ENCODE results near the gene ZBTB3. TPM values are rescaled to one million over a fixed set of nuclear protein-coding genes. Genes with fewer than 3 reads are reported as not detected.

ZBTB3 gene
- total RNA-seq, 2 donors from 2014 or later = 16.9 to 33.8 TPM

DNA sequence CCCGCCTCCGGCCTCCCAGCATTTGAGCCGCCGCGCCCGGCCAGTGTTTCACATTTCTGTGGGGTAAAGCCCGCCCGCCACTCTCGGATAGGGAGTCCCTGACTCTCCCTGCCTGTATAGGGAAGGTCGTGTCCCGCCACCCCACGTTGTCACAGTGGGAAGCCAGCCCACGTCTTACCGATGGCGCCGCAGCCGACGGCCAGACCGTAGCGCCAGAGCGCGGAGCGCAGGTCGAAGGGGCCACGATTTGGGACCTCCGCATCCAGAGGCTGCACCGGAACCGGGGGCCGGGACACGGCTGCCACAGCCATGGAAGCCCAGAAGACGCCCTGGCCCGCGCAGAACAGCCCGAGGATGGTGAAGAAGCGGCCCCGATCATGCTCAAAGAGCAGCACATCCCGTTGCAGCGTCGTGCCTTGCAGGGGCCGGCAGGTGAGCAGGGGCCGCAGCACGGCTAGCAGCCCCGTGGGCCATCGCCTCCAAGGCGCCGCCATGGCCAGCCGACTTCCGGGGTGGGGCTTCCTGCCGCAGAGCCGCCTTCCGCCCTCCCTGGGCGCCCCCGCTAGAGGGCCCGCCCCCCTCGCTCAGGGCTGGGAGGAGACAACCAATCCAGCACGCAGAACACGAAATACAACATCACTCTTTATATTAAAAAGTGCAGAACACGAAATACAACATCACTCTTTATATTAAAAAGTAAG is 37.7 kb upstream of the ZBTB3 start, which contains the start of gene TMEM223:
TSS of gene TMEM223 (minus strand) at position 506 of the 701 bp plus-strand sequence. CDS start at position 494, 12 bp downstream.
- peak within 1 kb of the TSS; percentile 92 for H3K4me3 Mint-ChIP-seq
- no peak for TF ChIP-seq CTCF (conservative IDR thresholded peaks at IDR 0.05)
- 0 to 1% methylated on average over 36 to 58 of the region's 58 CpGs for WGBS, 2 experiments (ENCODE audit: insufficient coverage in 1 of 2, insufficient read length in 1 of 2)
- H3K27me3 Mint-ChIP-seq (ENCODE audit: insufficient read depth) = no peaks in the 10 kb centered on the region
- peaks cover 15% of the 10 kb centered on the region for H3K4me1 Mint-ChIP-seq
- H3K9ac ChIP-seq (ENCODE audit: extremely low read depth, low read length, poor library complexity, severe bottlenecking) = peak within 1 kb of the TSS; percentile 87
- peak; percentile 94 for DNase-seq
- peak within 1 kb of the TSS; percentile 93 for H3K27ac Mint-ChIP-seq
- H3K9me3 ChIP-seq (ENCODE audit: control insufficient read depth, low read length) = no peaks in the 10 kb centered on the region
- H3K27ac ChIP-seq (ENCODE audit: low read depth, low read length) = peak within 1 kb of the TSS; percentile 52
- H3K27me3 ChIP-seq (ENCODE audit: control insufficient read depth, insufficient read depth, low read length, poor library complexity, severe bottlenecking) = no peaks in the 10 kb centered on the region
- H3K9me3 Mint-ChIP-seq = no peaks in the 10 kb centered on the region
- peak within 1 kb of the TSS; percentile 89 for H3K4me3 ChIP-seq (ENCODE audit: low read length)
- H3K4me1 ChIP-seq (ENCODE audit: control insufficient read depth, insufficient read depth, low read length) = no peaks in the 10 kb centered on the region
- H3K36me3 ChIP-seq (ENCODE audit: control insufficient read depth, insufficient read depth, low read length) = peaks cover 57% of the 10 kb centered on the region
- peaks cover 51% of the 10 kb centered on the region for H3K36me3 Mint-ChIP-seq (ENCODE audit: low read depth)

DNA sequence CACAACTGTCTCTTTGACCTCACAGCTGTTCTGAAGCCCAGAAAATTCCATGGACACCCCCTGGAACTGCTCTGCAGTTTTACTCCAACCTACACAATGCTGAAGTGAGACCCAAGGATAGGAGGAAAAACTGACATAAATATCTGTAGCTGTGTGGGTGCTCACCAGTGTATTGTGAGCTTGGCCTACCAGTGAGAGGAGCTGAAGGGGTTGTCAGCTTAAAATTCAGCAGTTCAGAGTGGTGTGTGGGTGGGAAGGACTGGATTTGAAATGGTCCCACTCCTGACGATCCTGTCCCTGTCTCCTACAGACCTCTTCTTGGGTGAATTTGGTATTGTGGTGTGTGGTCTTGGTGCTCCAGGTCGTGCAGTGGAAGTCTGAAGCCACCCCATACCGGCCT is 35.6 kb upstream of the ZBTB3 start:
- H3K4me3 ChIP-seq (ENCODE audit: low read length) = no peak overlapping the region
- Mint-ChIP-seq H3K36me3 (ENCODE audit: low read depth) (peaks cover 37% of the 10 kb centered on the region), H3K27ac (peak overlapping the region; percentile 82), H3K4me1 (peaks cover 15% of the 10 kb centered on the region), H3K9me3 (no peaks in the 10 kb centered on the region), H3K4me3 (peak overlapping the region; percentile 92), H3K27me3 (ENCODE audit: insufficient read depth) (no peaks in the 10 kb centered on the region)
- DNase-seq = no peak
- no peaks in the 10 kb centered on the region for H3K9me3 ChIP-seq (ENCODE audit: control insufficient read depth, low read length)
- H3K4me1 ChIP-seq (ENCODE audit: control insufficient read depth, insufficient read depth, low read length) = no peaks in the 10 kb centered on the region
- TF ChIP-seq CTCF (conservative IDR thresholded peaks at IDR 0.05) = no peak
- WGBS, 2 experiments (ENCODE audit: insufficient coverage in 1 of 2, insufficient read length in 1 of 2) = 90 to 91% methylated on average over 2 to 3 of the region's 3 CpGs
- no peak overlapping the region for H3K9ac ChIP-seq (ENCODE audit: extremely low read depth, low read length, poor library complexity, severe bottlenecking)
- H3K36me3 ChIP-seq (ENCODE audit: control insufficient read depth, insufficient read depth, low read length) = peaks cover 47% of the 10 kb centered on the region
- no peak overlapping the region for H3K27ac ChIP-seq (ENCODE audit: low read depth, low read length)
- no peaks in the 10 kb centered on the region for H3K27me3 ChIP-seq (ENCODE audit: control insufficient read depth, insufficient read depth, low read length, poor library complexity, severe bottlenecking)

DNA sequence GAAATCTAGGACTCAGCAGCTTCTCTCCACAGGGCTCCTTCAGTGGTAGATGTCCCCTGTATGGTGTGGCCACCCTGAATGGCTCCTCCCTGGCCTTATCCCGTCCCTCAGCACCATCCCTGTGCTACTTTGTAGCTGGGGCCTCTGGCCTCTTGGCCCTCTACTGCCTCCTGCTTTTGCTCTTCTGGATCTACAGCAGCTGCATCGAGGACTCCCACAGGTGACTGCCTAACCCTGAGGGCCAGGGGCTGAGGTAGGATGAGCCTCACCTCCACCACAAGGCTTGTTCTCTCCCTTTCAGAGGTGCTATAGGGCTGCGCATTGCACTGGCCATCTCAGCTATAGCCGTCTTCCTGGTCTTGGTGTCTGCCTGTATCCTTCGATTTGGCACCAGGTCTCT is 35.0 kb upstream of the ZBTB3 start:
- Mint-ChIP-seq H3K4me1 (peaks cover 15% of the 10 kb centered on the region), H3K9me3 (no peaks in the 10 kb centered on the region), H3K4me3 (peak overlapping the region; percentile 89), H3K27ac (peak overlapping the region; percentile 82), H3K27me3 (ENCODE audit: insufficient read depth) (no peaks in the 10 kb centered on the region), H3K36me3 (ENCODE audit: low read depth) (peaks cover 31% of the 10 kb centered on the region)
- H3K4me3 ChIP-seq (ENCODE audit: low read length) = no peak overlapping the region
- TF ChIP-seq CTCF (conservative IDR thresholded peaks at IDR 0.05) = peak; percentile 45
- no peaks in the 10 kb centered on the region for H3K4me1 ChIP-seq (ENCODE audit: control insufficient read depth, insufficient read depth, low read length)
- peaks cover 43% of the 10 kb centered on the region for H3K36me3 ChIP-seq (ENCODE audit: control insufficient read depth, insufficient read depth, low read length)
- 91 to 93% methylated on average over 3 to 5 of the region's 5 CpGs for WGBS, 2 experiments (ENCODE audit: insufficient coverage in 1 of 2, insufficient read length in 1 of 2)
- peak; percentile 65 for DNase-seq
- H3K9ac ChIP-seq (ENCODE audit: extremely low read depth, low read length, poor library complexity, severe bottlenecking) = no peak overlapping the region
- H3K9me3 ChIP-seq (ENCODE audit: control insufficient read depth, low read length) = no peaks in the 10 kb centered on the region
- no peaks in the 10 kb centered on the region for H3K27me3 ChIP-seq (ENCODE audit: control insufficient read depth, insufficient read depth, low read length, poor library complexity, severe bottlenecking)
- H3K27ac ChIP-seq (ENCODE audit: low read depth, low read length) = no peak overlapping the region

Data from endodermal cell (in vitro differentiated cells).